Progenitor cell of endocrine pancreas (in vitro differentiated cells): Measurements from ENCODE around the gene CTNS. TPM values are rescaled to one million over a fixed set of nuclear protein-coding genes. Genes with fewer than 3 reads are reported as not detected.

Experiments
- DNase-seq: peaks from one replicate; pipeline ENCODE4 v3.0.0; 2021; ENCODE audit warnings: low spot score; ENCODE audit not compliant: unreplicated experiment
- H3K27ac Mint-ChIP-seq: 2 replicates; pipeline ENCODE4 v1.8.0; 2021; ENCODE audit warnings: mild to moderate bottlenecking, moderate library complexity, mixed read lengths
- H3K27me3 Mint-ChIP-seq: 2 replicates; pipeline ENCODE4 v1.8.0; 2021; ENCODE audit warnings: mixed read lengths
- H3K36me3 Mint-ChIP-seq: 2 replicates; pipeline ENCODE4 v1.8.0; 2022; ENCODE audit warnings: mixed read lengths; ENCODE audit not compliant: insufficient read depth
- H3K4me1 Mint-ChIP-seq: 2 replicates; pipeline ENCODE4 v1.8.0; 2021; ENCODE audit warnings: low read depth, mixed read lengths
- H3K4me3 Mint-ChIP-seq: 2 replicates; pipeline ENCODE4 v1.8.0; 2021; ENCODE audit warnings: low read depth, mild to moderate bottlenecking, moderate library complexity, mixed read lengths
- H3K9me3 Mint-ChIP-seq: 2 replicates; pipeline ENCODE4 v1.8.0; 2021; ENCODE audit warnings: low read depth, mixed read lengths
- CTCF ChIP-seq: fragments of 200-600 bp; sonication (generic); IDR thresholded peaks from one replicate; pipeline ENCODE4 v1.5.0; 2021; ENCODE audit warnings: antibody characterized with exemption, mild to moderate bottlenecking; ENCODE audit not compliant: unreplicated experiment
- total RNA-seq: library from RNA; stranded (reverse); gene quantifications from 2 replicates; pipeline ENCODE4 v1.2.1, GENCODE V29; 2021

CTNS gene
- total RNA-seq, 1 donor from 2014 or later, result 16.4 TPM

GRCh38 chr17:3622977-3623594 is 13.5 kb upstream of the CTNS start:
- Mint-ChIP-seq H3K4me1 (no peaks in the 10 kb centered on the region), H3K36me3 (peaks cover 41% of the 10 kb centered on the region), H3K27ac (no peak overlapping the region), H3K27me3 (no peaks in the 10 kb centered on the region), H3K4me3 (no peak overlapping the region), H3K9me3 (no peaks in the 10 kb centered on the region)
- TF ChIP-seq CTCF, result no peak
- DNase-seq, result no peak

- Mint-ChIP-seq H3K36me3 (peaks cover 25% of the 10 kb centered on the region), H3K27ac (peak overlapping the region; percentile 1), H3K27me3 (no peaks in the 10 kb centered on the region), H3K9me3 (no peaks in the 10 kb centered on the region), H3K4me1 (no peaks in the 10 kb centered on the region), H3K4me3 (no peak overlapping the region)
- no peak for TF ChIP-seq CTCF
- no peak for DNase-seq
Measured at GRCh38 chr17:3626831-3627768, 9.5 kb upstream of the CTNS start.

GRCh38 chr17:3627769-3628167 is 8.8 kb upstream of the CTNS start:
- no peaks in the 10 kb centered on the region for H3K9me3 Mint-ChIP-seq
- H3K27ac Mint-ChIP-seq, result no peak overlapping the region
- H3K4me1 Mint-ChIP-seq, result no peaks in the 10 kb centered on the region
- no peak for DNase-seq
- no peak overlapping the region for H3K4me3 Mint-ChIP-seq
- H3K36me3 Mint-ChIP-seq, result peaks cover 23% of the 10 kb centered on the region
- no peaks in the 10 kb centered on the region for H3K27me3 Mint-ChIP-seq
- no peak for TF ChIP-seq CTCF

GRCh38 chr17:3630781-3631180 is 5.8 kb upstream of the CTNS start:
- peaks cover 13% of the 10 kb centered on the region for H3K4me1 Mint-ChIP-seq
- no peaks in the 10 kb centered on the region for H3K27me3 Mint-ChIP-seq
- H3K4me3 Mint-ChIP-seq, result no peak overlapping the region
- no peak overlapping the region for H3K27ac Mint-ChIP-seq
- no peaks in the 10 kb centered on the region for H3K9me3 Mint-ChIP-seq
- DNase-seq, result no peak
- TF ChIP-seq CTCF, result no peak
- H3K36me3 Mint-ChIP-seq, result peaks cover 17% of the 10 kb centered on the region

GRCh38 chr17:3632287-3632686 is 4.3 kb upstream of the CTNS start:
- no peak for TF ChIP-seq CTCF
- Mint-ChIP-seq H3K9me3 (no peaks in the 10 kb centered on the region), H3K36me3 (peaks cover 8% of the 10 kb centered on the region), H3K4me3 (no peak overlapping the region), H3K27me3 (no peaks in the 10 kb centered on the region), H3K4me1 (peaks cover 16% of the 10 kb centered on the region), H3K27ac (no peak overlapping the region)
- no peak for DNase-seq
